Neutrophil (primary cell): Measurements from ENCODE around the gene LRIT2.

Source experiments
- H3K27ac ChIP-seq: fragments of 200-600 bp; sonication (generic); 2 replicates; pipeline ENCODE4 v1.5.1; 2016; ENCODE audit warnings: mild to moderate bottlenecking, moderate library complexity
- H3K27me3 ChIP-seq: fragments of 200-600 bp; sonication (generic); 2 replicates; pipeline ENCODE4 v1.6.0; 2016; ENCODE audit warnings: mild to moderate bottlenecking
- H3K36me3 ChIP-seq: fragments of 200-600 bp; sonication (generic); 2 replicates; pipeline ENCODE4 v1.5.1; 2017
- H3K4me1 ChIP-seq, 2 experiments: fragments of 200-600 bp in 1 of 2; sonication (generic) in 1 of 2; 1 replicate in 1 of 2; 2 replicates in 1 of 2; pipeline versions ENCODE4 v1.5.1 to v1.6.1; 2013 to 2016; ENCODE audit warnings: low read depth in 1 of 2, low read length in 1 of 2, mild to moderate bottlenecking in 1 of 2, moderate library complexity in 1 of 2; ENCODE audit not compliant: control insufficient read depth in 1 of 2, insufficient read depth in 1 of 2
- H3K4me3 ChIP-seq, 2 experiments: fragments of 200-600 bp in 1 of 2; sonication (generic) in 1 of 2; 1 replicate in 1 of 2; 2 replicates in 1 of 2; pipeline ENCODE4 v1.5.1; 2013 to 2016; ENCODE audit warnings: low read depth in 1 of 2, low read length in 1 of 2, mild to moderate bottlenecking in 1 of 2, moderate library complexity in 1 of 2
- H3K9me3 ChIP-seq: fragments of 200-600 bp; sonication (generic); 2 replicates; pipeline ENCODE4 v1.5.1; 2016
- CTCF ChIP-seq: fragments of 200-600 bp; sonication (generic); IDR thresholded peaks from 2 replicates; pipeline ENCODE4 v1.5.1; 2016; ENCODE audit warnings: antibody characterized with exemption

LRIT2 gene

GRCh38 chr10:84265418-84265817, 40.1 kb upstream of the LRIT2 start:
- H3K27ac ChIP-seq, result no peak overlapping the region
- peaks cover 21% of the 10 kb centered on the region for H3K27me3 ChIP-seq
- H3K4me1 ChIP-seq, result no peaks in the 10 kb centered on the region
- no peaks in the 10 kb centered on the region for H3K9me3 ChIP-seq
- no peaks in the 10 kb centered on the region for H3K36me3 ChIP-seq
- TF ChIP-seq CTCF, result no peak
- no peak overlapping the region for H3K4me3 ChIP-seq

GRCh38 chr10:84264611-84265141, 39.3 kb upstream of the LRIT2 start:
- H3K27ac ChIP-seq, result no peak overlapping the region
- no peaks in the 10 kb centered on the region for H3K4me1 ChIP-seq
- no peaks in the 10 kb centered on the region for H3K9me3 ChIP-seq
- H3K27me3 ChIP-seq, result peaks cover 21% of the 10 kb centered on the region
- peak; percentile 77 for TF ChIP-seq CTCF
- no peaks in the 10 kb centered on the region for H3K36me3 ChIP-seq
- H3K4me3 ChIP-seq, result no peak overlapping the region

GRCh38 chr10:84263716-84264115, 38.4 kb upstream of the LRIT2 start:
- Histone ChIP-seq H3K27me3 (peaks cover 21% of the 10 kb centered on the region), H3K36me3 (no peaks in the 10 kb centered on the region), H3K9me3 (no peaks in the 10 kb centered on the region), H3K27ac (no peak overlapping the region), H3K4me1 (no peaks in the 10 kb centered on the region), H3K4me3 (no peak overlapping the region)
- no peak for TF ChIP-seq CTCF

- no peak for TF ChIP-seq CTCF
- peaks cover 24% of the 10 kb centered on the region for H3K27me3 ChIP-seq
- no peak overlapping the region for H3K4me3 ChIP-seq
- no peak overlapping the region for H3K27ac ChIP-seq
- no peaks in the 10 kb centered on the region for H3K36me3 ChIP-seq
- no peaks in the 10 kb centered on the region for H3K9me3 ChIP-seq
- H3K4me1 ChIP-seq, result no peaks in the 10 kb centered on the region
Observed at GRCh38 chr10:84262190-84262956, 37.0 kb upstream of the LRIT2 start.

- TF ChIP-seq CTCF, result no peak
- Histone ChIP-seq H3K27ac (no peak overlapping the region), H3K9me3 (no peaks in the 10 kb centered on the region), H3K4me1 (no peaks in the 10 kb centered on the region), H3K27me3 (peaks cover 34% of the 10 kb centered on the region), H3K4me3 (no peak overlapping the region), H3K36me3 (no peaks in the 10 kb centered on the region)
Observed at GRCh38 chr10:84261236-84261915, 36.0 kb upstream of the LRIT2 start.
